H1 (cell line): ENCODE data around the gene ORAI3. TPM values are rescaled to one million over a fixed set of nuclear protein-coding genes. Genes with fewer than 3 reads are reported as not detected.

Source experiments
- ATF3 ChIP-seq: IDR thresholded peaks from 2 replicates; pipeline ENCODE4 v1.6.1; 2011; ENCODE audit warnings: low read depth, mild to moderate bottlenecking, low read length; ENCODE audit not compliant: insufficient read depth
- CHD7 ChIP-seq: fragments of 300-600 bp; sonication (generic); IDR thresholded peaks from 2 replicates; pipeline ENCODE4 v1.7.1; 2012; ENCODE audit warnings: low read length, moderate library complexity, mild to moderate bottlenecking, inconsistent platforms; ENCODE audit not compliant: insufficient replicate concordance
- CREB1 ChIP-seq: IDR thresholded peaks from 2 replicates; pipeline ENCODE4 v1.6.1; 2012; ENCODE audit warnings: inconsistent platforms
- E2F6 ChIP-seq: IDR thresholded peaks from 2 replicates; pipeline ENCODE4 v1.6.1; 2012; ENCODE audit warnings: inconsistent platforms
- HDAC2 ChIP-seq, 2 experiments: fragments of 300-600 bp in 1 of 2; sonication (generic) in 1 of 2; IDR thresholded peaks; 2 replicates each; pipeline ENCODE4 v1.6.1; 2011 to 2012; ENCODE audit warnings: low read depth in 2 of 2, low read length in 2 of 2, mild to moderate bottlenecking in 2 of 2, moderate library complexity in 2 of 2, borderline replicate concordance in 1 of 2, inconsistent platforms in 1 of 2
- MAX ChIP-seq: IDR thresholded peaks from 2 replicates; pipeline ENCODE4 v1.6.1; 2012; ENCODE audit warnings: inconsistent platforms
- SP1 ChIP-seq: IDR thresholded peaks from 2 replicates; pipeline ENCODE4 v1.6.1; 2011; ENCODE audit warnings: low read depth, low read length
- polyA plus RNA-seq, 7 experiments: library from polyadenylated mRNA; depleted of rRNA in 3 of 7; stranded (reverse) in 5 of 7; unstranded in 2 of 7; fragments of >200 nt in 5 of 7; fragments of 200-250 nt in 2 of 7; gene quantifications; 1 replicate in 5 of 7; 2 replicates in 1 of 7; 4 replicates in 1 of 7; pipeline versions ENCODE4 v1.2.1 to v1.2.3, GENCODE V29; 2011 to 2013; ENCODE audit warnings: missing spikeins in 2 of 7, mixed read lengths in 2 of 7
- total RNA-seq: library from RNA; stranded (reverse); fragmentation: NEBNext Ultra II Directional; extraction: Animal tissue kit (Norgen Biotek cat#: 25700); gene quantifications from 2 replicates; pipeline ENCODE4 v1.2.1, GENCODE V29; 2021

The ORAI3 gene
- total and polyA plus RNA-seq, 2 of the 8 experiments (the other 6 are each of a cell fraction or from before 2014, with no cell fraction given): 8.7 to 24.5 TPM

- no peak for TF ChIP-seq CHD7
- TF ChIP-seq MAX: no peak
- no peak for TF ChIP-seq E2F6
- no peak for TF ChIP-seq ATF3
- TF ChIP-seq SP1: no peak
- no peak for TF ChIP-seq HDAC2 (IDR thresholded peaks at IDR 0.05; ENCODE audit: borderline replicate concordance in 1 of 2, low read depth in 2 of 2, low read length in 2 of 2)
- no peak for TF ChIP-seq CREB1
Measured at GRCh38 chr16:30930160-30930571, 18.7 kb upstream of the ORAI3 start (continued).
